Sigmoid colon (tissue), 4 donors: ENCODE data around the gene METTL18.

Source experiments
- CTCF ChIP-seq, 4 experiments: fragments of 450-650 bp in 3 of 4; fragments of 200-600 bp in 1 of 4; IDR thresholded peaks; one replicate each; pipeline ENCODE4 v1.5.1; 2016 to 2019; ENCODE audit warnings: antibody characterized with exemption in 4 of 4, mild to moderate bottlenecking in 3 of 4, moderate library complexity in 2 of 4
- EP300 ChIP-seq, 4 donors: sonication (generic); formaldehyde crosslinking; IDR thresholded peaks; one replicate each; pipeline ENCODE4 v1.6.1; 2017; ENCODE audit warnings: antibody characterized with exemption in 4 of 4
- POLR2A ChIP-seq, 2 donors: fragments of 450-650 bp; IDR thresholded peaks; one replicate each; pipeline ENCODE4 v1.6.1; 2016; ENCODE audit warnings: antibody characterized with exemption in 2 of 2, mild to moderate bottlenecking in 2 of 2, moderate library complexity in 2 of 2
- POLR2AphosphoS5 ChIP-seq, 4 donors: sonication (generic); formaldehyde crosslinking; IDR thresholded peaks; one replicate each; pipeline ENCODE4 v1.6.1; 2017; ENCODE audit warnings: antibody characterized with exemption in 4 of 4

GRCh38 chr1:169809370-169810095, 14.8 kb upstream of the METTL18 start:
- TF ChIP-seq CTCF (IDR thresholded peaks at IDR 0.05): peak in 3 of 4 experiments; percentile 24 to 45 (median 38)
- no peak for TF ChIP-seq POLR2AphosphoS5 (IDR thresholded peaks at IDR 0.05)
- no peak for TF ChIP-seq POLR2A (IDR thresholded peaks at IDR 0.05)
- no peak for TF ChIP-seq EP300 (IDR thresholded peaks at IDR 0.05)
